HepG2 (cell line): Measurements from ENCODE around the gene PTPRD. TPM values are rescaled to one million over a fixed set of nuclear protein-coding genes. Genes with fewer than 3 reads are reported as not detected.

ENCODE experiments used
- ATAC-seq: fragments of 200-7000 bp; cut with Tn5 transposase; 3 replicates; pipeline ENCODE4 v1.9.1; 2020; ENCODE audit warnings: mild to moderate bottlenecking, moderate library complexity
- BruUV-seq: library from RNA; stranded (reverse); fragments of 400-500 nt; replicated peaks from 2 replicates; lab custom pipeline; 2021; lab: Mats Ljungman, UMichigan
- CTCF ChIA-PET: fragments of 300-600 bp; formaldehyde crosslinking; extraction: SDS; loops from one replicate; lab custom pipeline; 2021; ENCODE audit warnings: low total read pairs, inconsistent platforms, low intra/inter-chr PET ratio; lab: Yijun Ruan, JAX
- POLR2A ChIA-PET: fragments of 350-600 bp; sonication (Branson Sonifier 250); formaldehyde crosslinking; loops from one replicate; lab custom pipeline; 2020; ENCODE audit warnings: antibody characterized with exemption, inconsistent platforms; lab: Yijun Ruan, JAX
- DNase-seq: peaks from one replicate; pipeline ENCODE4 v3.0.0-alpha.2; 2015; ENCODE audit warnings: low spot score
- FAIRE-seq: peaks from 3 replicates; lab custom pipeline; 2011; peaks lifted over from hg19 to GRCh38; lab: Jason Lieb, UNC
- H2AFZ ChIP-seq: one replicate; pipeline ENCODE4 v1.6.1; 2011; ENCODE audit warnings: low read length, inconsistent platforms
- H3K27ac ChIP-seq: fragments of 300-600 bp; 3 replicates; pipeline ENCODE4 v1.8.0; 2011; ENCODE audit warnings: mixed run types, mild to moderate bottlenecking, mixed read lengths, low read length, inconsistent platforms; ENCODE audit not compliant: insufficient read depth; ENCODE audit errors: extremely low read length
- H3K27me3 ChIP-seq, 2 experiments: fragments of 200-600 bp in 1 of 2; 2 replicates in 1 of 2; 3 replicates in 1 of 2; pipeline versions ENCODE4 v1.6.0 to v1.8.0; 2011; ENCODE audit warnings: low read length in 2 of 2, mild to moderate bottlenecking in 2 of 2, moderate library complexity in 2 of 2, inconsistent platforms in 1 of 2; ENCODE audit not compliant: insufficient read depth in 2 of 2, control insufficient read depth in 1 of 2
- H3K36me3 ChIP-seq, 2 experiments: fragments of 200-600 bp in 1 of 2; replicated peaks in 1 of 2; 2 replicates in 1 of 2; 3 replicates in 1 of 2; pipeline versions ENCODE4 v1.5.1 to v1.8.0; 2011; ENCODE audit warnings: low read length in 2 of 2, inconsistent platforms in 1 of 2; ENCODE audit not compliant: insufficient read depth in 2 of 2, control insufficient read depth in 1 of 2
- H3K4me1 ChIP-seq: 2 replicates; pipeline ENCODE4 v1.5.1; 2012; ENCODE audit warnings: low read length, inconsistent platforms; ENCODE audit not compliant: insufficient read depth
- H3K4me2 ChIP-seq: 2 replicates; pipeline ENCODE4 v1.6.0; 2011; ENCODE audit warnings: low read depth, low read length, inconsistent platforms
- H3K4me3 ChIP-seq, 3 experiments: fragments of 200-600 bp in 1 of 3; sonication (generic), shearing (Covaris generic) in 1 of 3; replicated peaks in 1 of 3; 2 replicates each; pipeline ENCODE4 v1.5.1; 2011 to 2016; ENCODE audit warnings: low read length in 3 of 3, inconsistent platforms in 2 of 3, low read depth in 2 of 3, mild to moderate bottlenecking in 2 of 3, control low read depth in 1 of 3, mixed read lengths in 1 of 3; ENCODE audit not compliant: insufficient read depth in 1 of 3
- H3K79me2 ChIP-seq: one replicate; pipeline ENCODE4 v1.6.1; 2011; ENCODE audit warnings: low read length, inconsistent platforms; ENCODE audit not compliant: insufficient read depth
- H3K9ac ChIP-seq: 2 replicates; pipeline ENCODE4 v1.6.0; 2011; ENCODE audit warnings: mild to moderate bottlenecking, low read depth, low read length, inconsistent platforms; ENCODE audit not compliant: insufficient read depth
- H3K9me3 ChIP-seq: 2 replicates; pipeline ENCODE4 v1.5.1; 2012; ENCODE audit warnings: mild to moderate bottlenecking, low read length
- H4K20me1 ChIP-seq: 2 replicates; pipeline ENCODE4 v1.6.0; 2011; ENCODE audit warnings: inconsistent platforms, mild to moderate bottlenecking, low read length, moderate library complexity; ENCODE audit not compliant: insufficient read depth
- BATF2 ChIP-seq: sonication (generic); formaldehyde crosslinking; IDR thresholded peaks from 2 replicates; pipeline ENCODE4 v1.8.0; 2022; ENCODE audit warnings: mild to moderate bottlenecking, missing genetic modification reagents, moderate library complexity
- FLYWCH1 ChIP-seq: sonication (generic); formaldehyde crosslinking; IDR thresholded peaks from 2 replicates; pipeline ENCODE4 v1.8.1; 2023; ENCODE audit warnings: mild to moderate bottlenecking, missing genetic modification reagents
- FOXO1 ChIP-seq: sonication (generic); formaldehyde crosslinking; IDR thresholded peaks from 2 replicates; pipeline ENCODE4 v1.4.0; 2020; ENCODE audit warnings: missing genetic modification reagents
- NFE2L1 ChIP-seq: sonication (generic); formaldehyde crosslinking; IDR thresholded peaks from 2 replicates; pipeline ENCODE4 v1.4.0; 2020; ENCODE audit warnings: missing genetic modification reagents, mild to moderate bottlenecking, borderline replicate concordance
- SIN3A ChIP-seq: IDR thresholded peaks from 2 replicates; pipeline ENCODE4 v1.6.1; 2011; ENCODE audit warnings: low read depth, mild to moderate bottlenecking, control low read depth, low read length, borderline replicate concordance
- THAP7 ChIP-seq: sonication (generic); formaldehyde crosslinking; IDR thresholded peaks from 2 replicates; pipeline ENCODE4 v1.8.1; 2023; ENCODE audit warnings: mild to moderate bottlenecking, missing genetic modification reagents
- ZNF333 ChIP-seq: sonication (generic); formaldehyde crosslinking; IDR thresholded peaks from 2 replicates; pipeline ENCODE4 v1.4.0; 2020; ENCODE audit warnings: mild to moderate bottlenecking, missing genetic modification reagents, borderline replicate concordance
- WGBS: methylation state at CpG from one replicate; pipeline ENCODE4 v1.1.6; 2017; ENCODE audit warnings: low lambda C conversion rate; 5-methylcytosine and 5-hydroxymethylcytosine counted together
- in situ Hi-C: cut with HindIII; loops from 2 replicates; pipeline ENCODE4 v1.10.0; 2017; ENCODE audit warnings: low pct_unique_long_range_greater_than_20kb; ENCODE audit not compliant: extremely low pct_ligation_motif_present
- intact Hi-C: fragments of 100-400 bp; cut with micrococcal nuclease; formaldehyde crosslinking; loops from one replicate; pipeline ENCODE4 v1.10.0; 2022; ENCODE audit not compliant: unreplicated experiment
- polyA plus RNA-seq, 8 experiments: library from polyadenylated mRNA; depleted of rRNA in 3 of 8; stranded (reverse) in 7 of 8; unstranded in 1 of 8; fragments of >200 nt; fragmentation: Illumina TruSeq in 4 of 8; extraction: Trizol in 4 of 8; gene quantifications; 2 replicates each; pipeline versions ENCODE4 v1.2.1 to v1.2.3, GENCODE V29; 2011 to 2016; ENCODE audit warnings: low read depth in 4 of 8, missing spikeins in 1 of 8, mixed read lengths in 1 of 8; ENCODE audit not compliant: insufficient read depth in 1 of 8
- total RNA-seq, 5 experiments: library from RNA; depleted of rRNA; stranded (reverse); fragments of >200 nt; fragmentation: Illumina TruSeq; extraction: Trizol; gene quantifications; 2 replicates each; pipeline ENCODE4 v1.2.3, GENCODE V29; 2016; ENCODE audit warnings: low read depth in 1 of 5
- TF ChIP-seq, protein P1 (sequence below): sonication (generic); formaldehyde crosslinking; IDR thresholded peaks from 2 replicates; pipeline ENCODE4 v1.4.0; 2020; ENCODE audit warnings: missing genetic modification reagents, borderline replicate concordance
- TF ChIP-seq, protein P2 (sequence below): sonication (generic); formaldehyde crosslinking; IDR thresholded peaks from 2 replicates; pipeline ENCODE4 v1.8.0; 2022; ENCODE audit warnings: mild to moderate bottlenecking, missing genetic modification reagents; ENCODE audit not compliant: insufficient replicate concordance

The PTPRD gene
- total and polyA plus RNA-seq, 2 of the 13 experiments (the other 11 are each of a cell fraction or from before 2014, with no cell fraction given), result 0.05 TPM; not detected in 1

- no peaks in the 10 kb centered on the region for H4K20me1 ChIP-seq
Measured at GRCh38 chr9:8962084-8962483, 1650.7 kb downstream of the PTPRD start.

More at GRCh38 chr9:8962084-8962483, 1650.7 kb downstream of the PTPRD start:
- no peaks in the 10 kb centered on the region for H3K36me3 ChIP-seq
- ChIA-PET POLR2A (no interaction called here), CTCF (no interaction called here)
- H3K4me1 ChIP-seq, result peaks cover 46% of the 10 kb centered on the region
- no peak overlapping the region for H2AFZ ChIP-seq
- intact Hi-C loops, result no loop called here
- WGBS, result 79% methylated on average over 2 of the region's 2 CpGs
- in situ Hi-C loops, result no loop called here
- FAIRE-seq, result no peak
- H3K9me3 ChIP-seq, result peaks cover 3% of the 10 kb centered on the region
- no TSS peak for BruUV-seq
- 0 out of 2 replicates have a peak overlapping the region, but pooled peaks have one; percentile 41 for H3K9ac ChIP-seq
- H3K79me2 ChIP-seq, result no peaks in the 10 kb centered on the region
- no peaks in the 10 kb centered on the region for H3K27me3 ChIP-seq
- no peak for ATAC-seq
- TF ChIP-seq FLYWCH1 (CRISPR knock-in tag) (no peak), BATF2 (CRISPR knock-in tag) (no peak), NFE2L1 (CRISPR knock-in tag) (no peak), SIN3A (no peak), THAP7 (CRISPR knock-in tag) (no peak), FOXO1 (CRISPR knock-in tag) (no peak), ZNF333 (CRISPR knock-in tag) (no peak)
- TF ChIP-seq, protein P1, sequence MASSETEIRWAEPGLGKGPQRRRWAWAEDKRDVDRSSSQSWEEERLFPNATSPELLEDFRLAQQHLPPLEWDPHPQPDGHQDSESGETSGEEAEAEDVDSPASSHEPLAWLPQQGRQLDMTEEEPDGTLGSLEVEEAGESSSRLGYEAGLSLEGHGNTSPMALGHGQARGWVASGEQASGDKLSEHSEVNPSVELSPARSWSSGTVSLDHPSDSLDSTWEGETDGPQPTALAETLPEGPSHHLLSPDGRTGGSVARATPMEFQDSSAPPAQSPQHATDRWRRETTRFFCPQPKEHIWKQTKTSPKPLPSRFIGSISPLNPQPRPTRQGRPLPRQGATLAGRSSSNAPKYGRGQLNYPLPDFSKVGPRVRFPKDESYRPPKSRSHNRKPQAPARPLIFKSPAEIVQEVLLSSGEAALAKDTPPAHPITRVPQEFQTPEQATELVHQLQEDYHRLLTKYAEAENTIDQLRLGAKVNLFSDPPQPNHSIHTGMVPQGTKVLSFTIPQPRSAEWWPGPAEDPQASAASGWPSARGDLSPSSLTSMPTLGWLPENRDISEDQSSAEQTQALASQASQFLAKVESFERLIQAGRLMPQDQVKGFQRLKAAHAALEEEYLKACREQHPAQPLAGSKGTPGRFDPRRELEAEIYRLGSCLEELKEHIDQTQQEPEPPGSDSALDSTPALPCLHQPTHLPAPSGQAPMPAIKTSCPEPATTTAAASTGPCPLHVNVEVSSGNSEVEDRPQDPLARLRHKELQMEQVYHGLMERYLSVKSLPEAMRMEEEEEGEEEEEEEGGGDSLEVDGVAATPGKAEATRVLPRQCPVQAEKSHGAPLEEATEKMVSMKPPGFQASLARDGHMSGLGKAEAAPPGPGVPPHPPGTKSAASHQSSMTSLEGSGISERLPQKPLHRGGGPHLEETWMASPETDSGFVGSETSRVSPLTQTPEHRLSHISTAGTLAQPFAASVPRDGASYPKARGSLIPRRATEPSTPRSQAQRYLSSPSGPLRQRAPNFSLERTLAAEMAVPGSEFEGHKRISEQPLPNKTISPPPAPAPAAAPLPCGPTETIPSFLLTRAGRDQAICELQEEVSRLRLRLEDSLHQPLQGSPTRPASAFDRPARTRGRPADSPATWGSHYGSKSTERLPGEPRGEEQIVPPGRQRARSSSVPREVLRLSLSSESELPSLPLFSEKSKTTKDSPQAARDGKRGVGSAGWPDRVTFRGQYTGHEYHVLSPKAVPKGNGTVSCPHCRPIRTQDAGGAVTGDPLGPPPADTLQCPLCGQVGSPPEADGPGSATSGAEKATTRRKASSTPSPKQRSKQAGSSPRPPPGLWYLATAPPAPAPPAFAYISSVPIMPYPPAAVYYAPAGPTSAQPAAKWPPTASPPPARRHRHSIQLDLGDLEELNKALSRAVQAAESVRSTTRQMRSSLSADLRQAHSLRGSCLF, result no peak
- TF ChIP-seq, protein P2, sequence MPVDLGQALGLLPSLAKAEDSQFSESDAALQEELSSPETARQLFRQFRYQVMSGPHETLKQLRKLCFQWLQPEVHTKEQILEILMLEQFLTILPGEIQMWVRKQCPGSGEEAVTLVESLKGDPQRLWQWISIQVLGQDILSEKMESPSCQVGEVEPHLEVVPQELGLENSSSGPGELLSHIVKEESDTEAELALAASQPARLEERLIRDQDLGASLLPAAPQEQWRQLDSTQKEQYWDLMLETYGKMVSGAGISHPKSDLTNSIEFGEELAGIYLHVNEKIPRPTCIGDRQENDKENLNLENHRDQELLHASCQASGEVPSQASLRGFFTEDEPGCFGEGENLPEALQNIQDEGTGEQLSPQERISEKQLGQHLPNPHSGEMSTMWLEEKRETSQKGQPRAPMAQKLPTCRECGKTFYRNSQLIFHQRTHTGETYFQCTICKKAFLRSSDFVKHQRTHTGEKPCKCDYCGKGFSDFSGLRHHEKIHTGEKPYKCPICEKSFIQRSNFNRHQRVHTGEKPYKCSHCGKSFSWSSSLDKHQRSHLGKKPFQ (CRISPR knock-in tag), result no peak
- peak overlapping the region; percentile 80 for H3K27ac ChIP-seq
- H3K4me3 ChIP-seq, result no peak overlapping the region
- no peak overlapping the region for H3K4me2 ChIP-seq
- DNase-seq, result no peak
